Peyer's patch (tissue), 4 donors: Measurements from ENCODE around the gene NMBR. TPM values are rescaled to one million over a fixed set of nuclear protein-coding genes. Genes with fewer than 3 reads are reported as not detected.
"Not testable (repeated sequence)": the region's sequence is repeated elsewhere in the genome, so short reads cannot be mapped to it uniquely, and the experiment has no call there.

Source experiments
- DNase-seq, 3 donors: peaks; one replicate each; pipeline ENCODE4 v3.0.0-alpha.2; 2017 to 2019
- H3K27ac ChIP-seq, 4 donors: fragments of 200-600 bp; sonication (generic); one replicate each; pipeline ENCODE4 v1.5.1; 2016 to 2019
- H3K27me3 ChIP-seq, 2 donors: fragments of 200-600 bp; sonication (generic); one replicate each; pipeline ENCODE4 v1.5.1; 2019
- H3K36me3 ChIP-seq, 3 donors: fragments of 200-600 bp; sonication (generic); one replicate each; pipeline ENCODE4 v1.5.1; 2016 to 2019
- H3K4me1 ChIP-seq, 4 donors: fragments of 200-600 bp; sonication (generic); one replicate each; pipeline ENCODE4 v1.5.1; 2016 to 2019
- H3K4me3 ChIP-seq, 4 donors: fragments of 200-600 bp; sonication (generic); 1 replicate in 3 of 4; 2 replicates in 1 of 4; pipeline ENCODE4 v1.5.1; 2016 to 2019; ENCODE audit warnings: mild to moderate bottlenecking in 1 of 4
- H3K9me3 ChIP-seq, 4 donors: fragments of 200-600 bp; sonication (generic); one replicate each; pipeline ENCODE4 v1.5.1; 2016 to 2019; ENCODE audit warnings: mild to moderate bottlenecking in 1 of 4
- POLR2A ChIP-seq, 2 donors: fragments of 450-650 bp; IDR thresholded peaks; one replicate each; pipeline ENCODE4 v1.5.1; 2017; ENCODE audit warnings: antibody characterized with exemption in 2 of 2, mild to moderate bottlenecking in 2 of 2, moderate library complexity in 2 of 2
- total RNA-seq, 4 donors: library from RNA; depleted of rRNA; stranded (reverse); fragments of >200 nt; gene quantifications; one replicate each; pipeline ENCODE4 v1.1.0, GENCODE V29; 2016
- TF ChIP-seq, protein P1 (sequence below), 6 experiments: fragments of 450-650 bp in 4 of 6; fragments of 200-600 bp in 2 of 6; sonication (generic) in 1 of 6; IDR thresholded peaks; one replicate each; pipeline ENCODE4 v1.5.1; 2017 to 2019; ENCODE audit warnings: antibody characterized with exemption in 6 of 6, mild to moderate bottlenecking in 3 of 6, moderate library complexity in 1 of 6

The NMBR gene
- total RNA-seq, 4 donors from 2014 or later: not detected

DNA sequence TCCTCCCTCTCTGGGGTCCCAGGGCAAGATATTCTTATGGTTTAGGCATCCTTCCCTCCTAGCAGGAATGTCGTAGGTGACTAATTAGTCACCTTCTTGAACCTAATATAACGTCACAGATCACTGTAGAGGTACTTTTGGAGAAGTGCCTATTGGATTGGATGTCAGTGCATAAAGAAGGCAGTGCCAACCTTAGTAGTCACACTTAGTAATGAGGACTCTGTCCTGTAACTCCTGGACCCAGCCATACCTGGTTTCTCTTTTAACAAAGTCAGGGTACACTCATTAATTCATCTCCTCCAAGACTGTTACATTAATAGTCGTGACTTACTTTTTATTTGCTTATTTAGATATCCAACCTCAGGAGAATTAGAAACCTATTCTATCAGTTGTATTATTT lies 20.1 kb upstream of the NMBR start:
- H3K4me1 ChIP-seq: no peaks in the 10 kb centered on the region
- H3K27ac ChIP-seq: no peak overlapping the region
- TF ChIP-seq POLR2A (IDR thresholded peaks at IDR 0.05): no peak
- TF ChIP-seq, protein P1, sequence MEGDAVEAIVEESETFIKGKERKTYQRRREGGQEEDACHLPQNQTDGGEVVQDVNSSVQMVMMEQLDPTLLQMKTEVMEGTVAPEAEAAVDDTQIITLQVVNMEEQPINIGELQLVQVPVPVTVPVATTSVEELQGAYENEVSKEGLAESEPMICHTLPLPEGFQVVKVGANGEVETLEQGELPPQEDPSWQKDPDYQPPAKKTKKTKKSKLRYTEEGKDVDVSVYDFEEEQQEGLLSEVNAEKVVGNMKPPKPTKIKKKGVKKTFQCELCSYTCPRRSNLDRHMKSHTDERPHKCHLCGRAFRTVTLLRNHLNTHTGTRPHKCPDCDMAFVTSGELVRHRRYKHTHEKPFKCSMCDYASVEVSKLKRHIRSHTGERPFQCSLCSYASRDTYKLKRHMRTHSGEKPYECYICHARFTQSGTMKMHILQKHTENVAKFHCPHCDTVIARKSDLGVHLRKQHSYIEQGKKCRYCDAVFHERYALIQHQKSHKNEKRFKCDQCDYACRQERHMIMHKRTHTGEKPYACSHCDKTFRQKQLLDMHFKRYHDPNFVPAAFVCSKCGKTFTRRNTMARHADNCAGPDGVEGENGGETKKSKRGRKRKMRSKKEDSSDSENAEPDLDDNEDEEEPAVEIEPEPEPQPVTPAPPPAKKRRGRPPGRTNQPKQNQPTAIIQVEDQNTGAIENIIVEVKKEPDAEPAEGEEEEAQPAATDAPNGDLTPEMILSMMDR (IDR thresholded peaks at IDR 0.05): no peak
- no peaks in the 10 kb centered on the region for H3K27me3 ChIP-seq
- no peaks in the 10 kb centered on the region for H3K9me3 ChIP-seq
- no peak overlapping the region for H3K4me3 ChIP-seq
- H3K36me3 ChIP-seq: peaks cover 0 to 46% (median 0%) of the 10 kb centered on the region in 3 donors
- no peak for DNase-seq

DNA sequence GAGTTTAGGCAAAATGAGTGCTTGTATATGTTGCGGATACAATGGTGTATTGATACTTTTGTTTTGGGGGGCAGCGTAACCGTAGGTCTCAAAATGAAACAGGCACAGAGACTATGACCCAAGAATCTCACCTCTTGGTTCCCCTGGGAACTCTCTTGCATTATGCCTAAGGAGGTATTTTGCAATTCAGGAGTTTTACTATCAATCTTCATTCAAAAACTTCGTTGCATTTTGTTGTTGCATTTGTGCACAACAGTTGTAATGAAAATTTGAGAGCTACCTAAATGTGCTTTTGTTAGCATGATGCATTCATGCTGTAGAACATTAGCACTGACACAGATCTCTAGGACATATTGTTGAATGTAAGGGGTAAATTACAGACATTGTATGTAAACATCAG lies 18.3 kb upstream of the NMBR start:
- no peaks in the 10 kb centered on the region for H3K27me3 ChIP-seq
- peaks cover 0 to 37% (median 0%) of the 10 kb centered on the region in 3 donors for H3K36me3 ChIP-seq
- DNase-seq: no peak
- H3K9me3 ChIP-seq: no peaks in the 10 kb centered on the region
- H3K4me1 ChIP-seq: no peaks in the 10 kb centered on the region
- TF ChIP-seq, protein P1 (IDR thresholded peaks at IDR 0.05): no peak
- no peak for TF ChIP-seq POLR2A (IDR thresholded peaks at IDR 0.05)
- no peak overlapping the region for H3K27ac ChIP-seq
- H3K4me3 ChIP-seq: no peak overlapping the region

DNA sequence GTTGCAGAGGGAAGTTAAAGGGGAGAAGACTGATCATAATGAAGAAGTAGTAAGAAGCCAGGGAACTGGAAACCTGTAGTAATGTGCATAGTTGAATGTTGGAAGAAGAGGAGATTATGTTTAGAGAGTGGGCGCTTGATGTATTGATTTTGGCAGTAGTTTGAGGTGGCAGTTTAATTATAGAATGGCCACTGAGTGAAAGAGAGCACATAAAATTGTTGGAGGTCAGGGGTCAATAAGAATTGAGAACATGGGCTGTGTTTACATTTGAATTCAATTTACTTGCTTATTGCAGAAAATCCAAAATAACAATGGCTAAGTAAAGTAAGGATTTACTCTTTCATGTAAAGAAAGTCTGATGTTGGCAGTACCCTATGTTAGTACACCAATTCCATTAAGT lies 15.9 kb upstream of the NMBR start:
- H3K27me3 ChIP-seq: no peaks in the 10 kb centered on the region
- H3K4me1 ChIP-seq: no peaks in the 10 kb centered on the region
- H3K27ac ChIP-seq: no peak overlapping the region
- H3K4me3 ChIP-seq: no peak overlapping the region
- H3K36me3 ChIP-seq: peaks cover 0 to 15% (median 0%) of the 10 kb centered on the region in 3 donors
- DNase-seq: no peak
- no peak for TF ChIP-seq POLR2A (IDR thresholded peaks at IDR 0.05)
- TF ChIP-seq, protein P1 (IDR thresholded peaks at IDR 0.05): no peak
- no peaks in the 10 kb centered on the region for H3K9me3 ChIP-seq

- H3K4me1 ChIP-seq: not testable (repeated sequence)
These were observed 9.8 kb upstream of the NMBR start for GRCh38 chr6:142156758-142157068.

DNA sequence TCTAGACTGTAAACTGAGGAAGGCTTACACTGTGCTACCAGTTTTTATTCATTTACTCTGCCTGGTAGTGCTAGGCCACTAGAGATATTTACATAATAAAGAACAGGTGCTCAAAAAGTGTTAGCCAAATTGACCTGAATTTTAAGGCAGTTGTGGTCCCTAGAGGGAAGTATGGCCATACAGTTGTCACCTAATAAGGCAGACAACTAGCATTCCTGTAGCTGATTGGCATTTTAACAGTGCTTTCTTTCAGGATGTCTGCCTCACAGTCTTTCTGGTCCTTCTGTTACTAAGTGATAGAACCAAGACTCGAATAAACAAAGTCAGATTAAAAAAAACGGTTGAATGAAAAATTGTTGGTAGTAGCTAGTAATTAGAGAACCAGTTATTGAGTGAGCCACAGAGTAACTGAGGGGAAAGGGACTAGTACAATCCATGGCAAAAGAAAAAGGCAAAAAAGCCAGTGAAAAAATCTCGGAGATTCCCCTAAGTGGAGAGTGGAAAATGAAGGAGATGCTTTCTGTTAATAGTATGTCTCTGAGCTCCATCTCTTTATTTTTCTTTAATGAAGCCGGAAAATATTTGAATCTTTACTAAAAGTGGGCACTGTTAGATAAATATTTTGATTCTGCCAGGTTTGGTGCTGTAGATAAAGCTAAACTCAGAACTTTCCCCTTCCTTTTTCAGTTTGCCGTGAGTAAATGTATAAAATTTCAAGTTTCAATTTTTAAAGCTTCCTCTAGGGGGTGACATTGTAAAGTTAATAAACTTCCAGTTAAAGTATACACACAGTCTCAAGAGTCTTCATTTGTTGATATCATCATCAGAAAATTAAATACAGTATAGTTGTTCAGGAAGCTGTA lies 9.2 kb upstream of the NMBR start:
- Histone ChIP-seq H3K36me3 (no peaks in the 10 kb centered on the region), H3K4me3 (no peak overlapping the region), H3K27me3 (no peaks in the 10 kb centered on the region), H3K4me1 (no peaks in the 10 kb centered on the region), H3K9me3 (no peaks in the 10 kb centered on the region), H3K27ac (no peak overlapping the region)
- no peak for TF ChIP-seq POLR2A (IDR thresholded peaks at IDR 0.05)
- TF ChIP-seq, protein P1 (IDR thresholded peaks at IDR 0.05): peak in 4 of 6 experiments; percentile 37 to 58 (median 48)
- DNase-seq: no peak

More at GRCh38 chr6:142156758-142157068, 9.8 kb upstream of the NMBR start:
- not testable (repeated sequence) for H3K36me3 ChIP-seq, H3K9me3 ChIP-seq, H3K4me3 ChIP-seq, H3K27ac ChIP-seq, H3K27me3 ChIP-seq, DNase-seq

- H3K4me3 ChIP-seq: no peak overlapping the region
- H3K36me3 ChIP-seq: peaks cover 0 to 7% (median 0%) of the 10 kb centered on the region in 3 donors
- H3K9me3 ChIP-seq: no peaks in the 10 kb centered on the region
- H3K27me3 ChIP-seq: no peaks in the 10 kb centered on the region
- TF ChIP-seq POLR2A (IDR thresholded peaks at IDR 0.05): no peak
- TF ChIP-seq, protein P1 (IDR thresholded peaks at IDR 0.05): no peak
- no peak for DNase-seq
- no peak overlapping the region for H3K27ac ChIP-seq
- H3K4me1 ChIP-seq: no peaks in the 10 kb centered on the region
These were observed 8.2 kb upstream of the NMBR start for GRCh38 chr6:142155091-142155490.
